ENCODE measurements around the gene IQCH. TPM values are rescaled to one million over a fixed set of nuclear protein-coding genes. Genes with fewer than 3 reads are reported as not detected.
"Not testable (repeated sequence)": the region's sequence is repeated elsewhere in the genome, so short reads cannot be mapped to it uniquely, and the experiment has no call there.

IQCH gene
- total RNA-seq, 1 experiment from 2014 or later: 4.8 TPM

DNA sequence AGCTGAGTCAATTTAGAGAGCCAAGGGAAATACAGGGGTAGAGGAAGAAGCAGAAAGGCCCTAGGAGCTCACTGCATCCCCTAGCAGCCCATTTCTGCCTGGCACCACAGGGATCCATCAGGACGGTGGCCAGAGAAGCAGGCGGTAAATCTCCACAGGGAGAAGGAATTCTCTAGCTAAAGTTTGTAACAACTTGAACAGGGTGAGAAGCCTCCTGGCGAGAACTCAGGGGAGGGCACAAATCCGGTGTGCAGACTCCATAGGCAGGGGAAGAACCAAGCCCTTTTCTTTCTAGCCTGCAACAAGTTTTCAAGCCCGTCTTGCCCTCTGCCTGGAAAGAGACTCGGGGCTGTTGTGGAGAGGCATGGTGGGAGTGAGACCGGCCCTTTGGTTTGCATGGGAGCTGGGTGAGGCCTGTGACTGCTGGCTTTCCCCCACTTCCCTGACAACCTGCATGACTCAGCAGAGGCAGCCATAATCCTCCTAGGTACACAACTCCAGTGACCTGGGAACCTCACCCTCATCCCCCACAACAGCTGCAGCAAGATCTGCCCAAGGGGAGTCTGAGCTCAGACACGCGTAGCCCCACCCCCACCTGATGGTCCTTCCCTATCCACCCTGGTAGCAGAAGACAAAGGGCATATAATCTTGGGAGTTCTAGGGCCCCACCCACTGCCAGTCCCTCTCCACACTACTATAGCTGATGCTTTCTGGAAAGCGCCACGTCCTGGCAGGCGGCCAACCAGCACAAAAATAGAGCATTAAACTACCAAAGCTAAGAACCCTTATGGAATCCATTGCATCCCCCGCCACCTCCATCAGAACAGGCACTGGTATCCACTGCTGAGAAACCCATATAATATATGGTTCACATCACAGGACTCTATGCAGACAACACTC lies 182.0 kb downstream of the IQCH start:
- DNase-seq (ENCODE audit: low read depth): not testable (repeated sequence)

DNA sequence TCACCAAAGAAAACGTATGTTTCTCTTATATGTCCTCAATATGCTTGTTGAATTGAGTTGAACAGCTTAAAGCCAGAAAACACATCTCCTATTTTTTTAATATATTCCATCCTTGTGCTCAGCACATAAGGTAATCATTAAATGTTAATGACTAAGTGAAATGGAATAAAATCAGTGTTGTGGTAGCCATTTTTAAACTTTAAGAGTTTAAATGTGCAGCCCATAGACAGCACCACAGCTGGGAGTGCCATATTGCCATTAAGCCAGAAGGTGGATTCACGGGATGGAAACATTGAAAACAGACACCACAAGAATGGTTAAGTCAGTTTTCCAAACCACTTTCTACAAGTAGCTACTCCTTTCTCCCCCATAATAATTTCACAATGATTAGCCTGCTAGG lies 189.5 kb downstream of the IQCH start:
- no peak for DNase-seq (ENCODE audit: low read depth)

DNA sequence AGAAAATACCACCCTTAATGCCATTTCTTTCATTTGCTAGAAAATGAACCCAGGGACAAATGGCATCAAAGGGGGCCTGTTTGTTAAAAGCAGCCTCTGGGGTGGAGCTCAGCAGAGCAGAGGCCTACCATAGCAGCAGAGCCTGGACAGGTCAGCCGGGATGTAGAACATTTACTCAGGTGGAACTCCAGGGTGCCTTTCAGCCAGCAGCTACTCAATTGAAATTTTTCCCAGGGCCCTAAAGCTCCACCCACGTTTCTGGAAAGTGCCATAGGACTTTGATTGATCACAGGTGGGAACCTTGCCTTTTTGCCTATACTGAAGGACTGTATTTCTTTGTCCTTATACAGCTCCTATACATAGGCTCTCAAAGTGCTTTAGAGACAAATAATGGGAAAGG lies 191.9 kb downstream of the IQCH start:
- no peak for DNase-seq (ENCODE audit: low read depth)

DNA sequence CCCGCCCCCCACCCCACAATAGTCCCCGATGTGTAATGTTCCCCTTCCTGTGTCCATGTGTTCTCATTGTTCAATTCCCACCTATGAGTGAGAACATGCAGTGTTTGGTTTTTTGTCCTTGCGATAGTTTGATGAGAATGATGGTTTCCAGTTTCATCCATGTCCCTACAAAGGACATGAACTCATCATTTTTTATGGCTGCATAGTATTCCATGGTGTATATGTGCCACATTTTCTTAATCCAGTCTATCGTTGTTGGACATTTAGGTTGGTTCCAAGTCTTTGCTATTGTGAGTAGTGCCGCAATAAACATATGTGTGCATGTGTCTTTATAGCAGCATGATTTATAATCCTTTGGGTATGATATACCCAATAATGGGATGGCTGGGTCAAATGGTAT lies 193.8 kb downstream of the IQCH start:
- not testable (repeated sequence) for DNase-seq (ENCODE audit: low read depth)

DNA sequence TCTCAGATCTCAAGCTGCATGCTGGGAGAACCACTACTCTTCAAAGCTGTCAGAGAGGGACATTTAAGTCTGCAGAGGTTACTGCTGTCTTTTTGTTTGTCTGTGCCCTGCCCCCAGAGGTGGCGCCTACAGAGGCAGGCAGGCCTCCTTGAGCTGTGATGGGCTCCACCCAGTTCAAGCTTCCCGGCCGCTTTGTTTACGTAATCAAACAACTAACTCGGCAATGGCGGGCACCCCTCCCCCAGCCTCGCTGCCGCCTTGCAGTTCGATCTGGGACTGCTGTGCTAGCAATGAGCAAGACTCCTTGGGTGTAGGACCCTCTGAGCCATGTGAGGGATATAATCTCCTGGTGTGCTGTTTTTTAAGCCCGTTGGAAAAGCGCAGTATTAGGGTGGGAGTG lies 199.1 kb downstream of the IQCH start:
- DNase-seq (ENCODE audit: low read depth): not testable (repeated sequence)

DNA sequence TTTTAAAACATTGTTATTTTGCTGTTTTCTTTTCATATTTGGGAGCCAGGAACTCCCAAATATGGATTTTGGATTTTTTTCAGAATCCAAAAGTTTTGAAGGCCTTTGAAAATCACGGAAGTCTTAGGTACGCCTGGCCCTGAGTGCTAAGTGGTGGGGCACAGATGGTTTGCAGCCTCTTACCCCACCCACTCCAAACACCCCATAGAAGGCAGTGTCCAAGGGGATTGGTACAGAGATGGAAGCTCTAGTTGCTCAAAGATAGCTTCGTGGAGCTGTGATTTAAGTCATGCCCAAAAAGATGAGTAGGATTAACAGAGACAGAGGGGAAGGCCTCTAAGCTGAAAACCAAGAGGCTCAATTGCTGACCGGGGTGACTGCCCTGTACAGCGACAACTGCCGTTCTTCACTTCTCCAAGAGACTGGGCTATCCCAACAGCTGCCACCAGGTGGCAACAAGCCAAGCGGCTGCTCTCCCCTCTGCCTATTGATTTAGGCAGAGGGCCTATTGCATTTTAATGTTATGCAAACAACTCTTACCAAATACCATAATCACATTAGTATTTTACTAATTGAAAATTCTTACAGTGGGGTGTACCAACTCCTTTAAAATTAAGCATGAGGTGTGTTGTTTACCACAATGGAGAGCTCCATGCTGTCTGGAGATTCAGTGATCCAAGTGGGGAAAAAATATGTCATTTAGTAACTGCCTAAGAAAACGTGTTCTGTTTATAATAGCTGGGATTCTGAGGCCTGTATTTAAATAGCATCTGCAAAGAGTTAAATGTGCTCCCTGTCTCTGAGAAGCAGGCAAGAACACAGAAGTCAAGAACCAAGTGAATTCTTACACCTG lies 202.3 kb downstream of the IQCH start:
- peak; percentile 57 for DNase-seq (ENCODE audit: low read depth)

DNA sequence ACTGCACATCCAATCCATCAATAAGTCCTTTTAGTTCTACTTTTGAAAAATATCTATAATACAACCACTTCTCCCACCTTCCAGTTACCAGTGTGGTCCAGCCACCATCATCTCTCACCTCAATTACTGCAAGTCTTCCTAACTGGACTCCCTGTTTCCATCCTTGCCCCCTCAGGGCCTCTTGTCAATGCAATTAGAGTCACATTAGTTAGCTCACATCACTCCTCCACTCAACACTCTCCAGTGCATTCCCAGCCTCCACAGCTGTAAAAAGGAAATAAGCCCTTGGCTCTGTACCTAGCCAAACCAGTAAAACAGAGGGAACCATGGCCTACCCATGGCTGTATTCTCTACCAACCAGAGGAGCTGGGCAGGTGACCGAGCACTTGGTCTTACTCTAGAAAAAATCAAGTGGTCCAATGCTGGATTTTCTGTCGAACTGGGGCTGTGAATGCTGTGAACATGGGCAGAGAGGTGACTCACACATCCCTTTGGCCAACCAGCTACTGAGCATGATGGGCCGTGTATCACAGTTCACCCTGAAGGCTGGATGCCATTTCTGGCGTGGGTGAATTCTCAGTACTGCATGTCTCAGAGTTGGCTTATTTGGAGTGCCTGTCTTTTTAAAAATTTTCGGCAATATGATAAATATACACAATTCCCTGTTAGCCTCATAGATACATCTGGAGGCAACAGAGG lies 203.9 kb downstream of the IQCH start:
- DNase-seq (ENCODE audit: low read depth): no peak

DNA sequence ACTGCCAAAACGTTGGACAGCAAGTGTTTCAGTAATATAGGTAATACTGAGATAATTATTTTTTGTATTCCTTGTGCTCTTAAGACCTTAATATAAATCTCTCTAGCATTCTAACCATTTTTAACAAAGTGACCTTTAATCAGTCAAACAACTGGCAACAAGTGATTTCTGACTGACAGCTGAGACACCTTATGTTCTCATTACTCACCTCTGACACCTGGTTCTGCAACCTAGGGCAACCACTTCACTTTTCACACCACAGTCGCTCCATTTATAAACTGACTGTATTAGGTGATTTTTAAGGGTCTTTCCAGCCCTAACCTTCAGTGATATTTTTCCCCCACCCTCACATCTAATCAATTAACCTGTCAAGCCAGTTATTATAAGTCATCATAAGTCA lies 205.9 kb downstream of the IQCH start:
- no peak for DNase-seq (ENCODE audit: low read depth)

DNA sequence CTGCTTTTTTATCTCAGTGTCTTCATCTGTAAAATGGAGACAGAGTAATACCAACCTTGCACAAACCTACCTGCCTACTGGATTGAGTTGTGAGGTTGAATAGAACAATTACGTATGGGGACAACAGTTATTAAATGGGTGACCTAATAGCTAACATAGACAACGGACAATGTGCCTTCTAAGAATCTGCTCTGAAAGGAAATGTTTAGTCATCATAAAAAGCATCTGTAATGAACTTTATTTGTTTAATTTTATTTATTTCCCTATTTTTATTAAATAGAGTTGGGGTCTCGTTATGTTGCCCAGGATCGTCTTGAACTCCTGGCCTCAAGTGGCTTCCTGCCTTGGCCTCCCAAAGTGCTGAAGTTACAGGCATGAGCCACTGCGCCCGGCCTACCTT lies 207.1 kb downstream of the IQCH start:
- no peak for DNase-seq (ENCODE audit: low read depth)

DNA sequence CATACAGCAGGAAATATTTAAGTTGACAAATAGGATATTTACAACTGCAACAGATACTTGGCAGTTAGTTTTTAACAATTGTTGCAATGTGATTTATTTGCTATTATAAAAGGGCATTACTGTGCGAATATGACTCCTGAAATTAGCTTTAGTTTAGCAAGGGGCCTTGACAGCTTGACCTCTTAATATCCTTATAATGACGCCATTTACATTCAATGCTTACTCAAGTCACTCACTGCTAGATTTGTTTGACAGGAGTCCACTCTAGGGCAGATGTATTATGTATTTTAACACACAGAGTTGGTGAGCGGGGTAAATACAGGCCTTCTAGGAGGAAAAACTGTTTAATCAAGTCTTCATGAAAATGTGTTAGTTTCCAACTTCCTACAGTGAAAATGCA lies 208.3 kb downstream of the IQCH start:
- DNase-seq (ENCODE audit: low read depth): no peak

DNA sequence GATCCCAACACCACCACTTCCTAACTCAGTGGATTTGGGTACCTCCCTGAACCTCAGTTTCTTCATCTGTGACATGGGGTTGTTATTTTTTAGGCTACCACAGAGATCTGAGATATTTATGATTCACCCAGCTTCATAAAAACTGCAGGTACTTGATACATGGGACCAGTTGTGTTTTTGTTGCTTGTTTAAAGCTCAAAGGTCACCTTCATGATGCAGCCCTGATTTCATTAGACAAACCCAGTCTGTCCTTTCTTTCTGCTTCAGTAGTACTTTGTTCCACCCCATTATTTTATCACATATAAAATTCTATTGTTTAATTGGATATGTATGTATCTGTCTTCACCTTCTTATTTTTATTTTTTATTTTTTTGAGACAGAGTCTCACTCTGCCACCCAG lies 208.9 kb downstream of the IQCH start:
- DNase-seq (ENCODE audit: low read depth): no peak

DNA sequence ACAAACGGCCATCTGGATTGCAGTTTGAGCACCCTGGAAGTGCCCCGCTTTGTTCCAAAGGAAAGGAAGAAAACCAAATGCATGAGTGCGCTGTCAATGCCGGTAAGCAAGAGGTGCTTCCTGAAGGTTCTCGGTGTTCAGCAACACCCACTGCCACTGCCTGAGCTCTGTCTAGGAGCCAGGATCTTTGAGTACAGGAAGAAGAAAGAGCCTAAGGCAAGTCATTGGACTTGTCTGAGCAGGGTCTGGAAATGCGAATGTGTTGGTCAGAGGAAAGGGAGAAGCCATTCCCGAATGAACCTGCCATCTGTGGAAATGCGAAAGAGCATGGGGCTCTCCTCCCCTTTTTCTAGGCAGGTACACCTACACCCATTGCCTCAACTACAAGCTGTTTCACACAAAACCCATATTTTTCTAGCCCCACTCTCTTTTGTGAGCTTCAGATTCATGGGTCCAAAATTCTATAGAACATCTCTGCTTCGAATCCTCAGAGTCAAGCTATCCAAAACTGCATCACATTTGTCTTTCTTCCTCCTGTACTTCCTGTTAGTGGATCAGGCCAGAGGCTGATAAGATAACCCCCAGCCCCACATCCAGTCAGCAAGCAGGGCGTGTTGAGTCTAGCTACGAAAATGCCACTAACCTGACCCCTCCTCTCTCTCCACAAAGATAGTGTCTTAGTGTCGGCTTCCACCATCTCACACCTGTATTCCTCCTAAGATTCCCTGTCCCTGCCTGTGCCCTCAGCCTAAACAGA lies 210.8 kb downstream of the IQCH start:
- no peak for DNase-seq (ENCODE audit: low read depth)

DNA sequence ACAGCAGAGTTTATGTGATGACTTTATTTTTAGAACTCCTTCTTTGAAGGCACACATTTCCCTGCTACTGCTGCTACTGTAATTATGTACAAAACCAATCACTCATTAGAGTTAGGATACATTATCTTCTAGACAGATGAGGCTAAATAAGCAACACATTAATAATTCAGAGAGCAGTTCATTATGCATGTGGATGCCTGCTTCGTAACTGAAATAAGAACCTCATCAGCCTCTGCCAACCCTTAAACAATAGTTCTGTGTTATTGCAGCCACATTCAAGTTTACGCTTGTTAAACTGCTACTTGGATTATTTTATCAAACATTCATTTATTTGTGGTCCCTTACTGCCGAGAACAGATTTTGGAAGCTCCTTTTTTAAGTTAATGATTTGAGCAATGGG lies 213.8 kb downstream of the IQCH start:
- DNase-seq (ENCODE audit: low read depth): no peak

DNA sequence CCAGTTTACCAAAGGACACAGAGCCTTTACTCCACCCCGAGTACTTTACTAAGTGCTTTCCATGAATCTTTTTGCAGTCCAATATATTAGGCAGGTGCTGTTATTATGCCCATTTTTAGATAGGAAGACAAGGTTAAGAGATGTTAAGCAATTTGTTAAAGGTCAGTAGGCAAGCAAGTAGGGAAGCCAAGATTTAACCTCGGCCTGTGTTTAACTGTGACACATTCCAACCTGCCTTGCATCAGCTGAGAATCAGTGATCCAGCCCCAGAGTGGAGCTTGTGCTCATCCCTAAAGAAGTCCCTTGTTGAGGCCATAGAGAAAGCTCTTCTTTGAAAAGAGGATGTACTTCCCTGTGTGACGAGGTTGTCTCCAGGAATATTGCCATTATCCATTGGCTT lies 215.1 kb downstream of the IQCH start:
- DNase-seq (ENCODE audit: low read depth): no peak

DNA sequence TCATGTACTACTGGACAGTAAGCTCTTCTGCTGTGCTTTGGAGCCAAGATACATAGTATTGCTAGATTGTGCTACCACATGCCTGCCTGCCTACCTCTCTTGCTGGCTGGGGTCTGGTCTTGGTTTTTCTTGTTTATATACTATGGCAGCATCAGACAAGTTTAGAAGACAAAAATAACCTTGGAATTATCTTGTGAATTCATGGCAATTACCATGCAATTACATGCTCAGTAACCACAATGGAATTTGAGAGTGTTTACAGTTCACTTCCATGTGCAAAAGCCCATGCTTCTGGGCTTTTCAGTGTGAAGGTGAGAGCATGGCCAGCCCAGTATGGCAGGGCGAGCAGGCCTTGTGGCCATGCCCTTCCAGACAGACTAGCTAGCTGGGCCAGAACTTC lies 218.4 kb downstream of the IQCH start:
- DNase-seq (ENCODE audit: low read depth): no peak

DNA sequence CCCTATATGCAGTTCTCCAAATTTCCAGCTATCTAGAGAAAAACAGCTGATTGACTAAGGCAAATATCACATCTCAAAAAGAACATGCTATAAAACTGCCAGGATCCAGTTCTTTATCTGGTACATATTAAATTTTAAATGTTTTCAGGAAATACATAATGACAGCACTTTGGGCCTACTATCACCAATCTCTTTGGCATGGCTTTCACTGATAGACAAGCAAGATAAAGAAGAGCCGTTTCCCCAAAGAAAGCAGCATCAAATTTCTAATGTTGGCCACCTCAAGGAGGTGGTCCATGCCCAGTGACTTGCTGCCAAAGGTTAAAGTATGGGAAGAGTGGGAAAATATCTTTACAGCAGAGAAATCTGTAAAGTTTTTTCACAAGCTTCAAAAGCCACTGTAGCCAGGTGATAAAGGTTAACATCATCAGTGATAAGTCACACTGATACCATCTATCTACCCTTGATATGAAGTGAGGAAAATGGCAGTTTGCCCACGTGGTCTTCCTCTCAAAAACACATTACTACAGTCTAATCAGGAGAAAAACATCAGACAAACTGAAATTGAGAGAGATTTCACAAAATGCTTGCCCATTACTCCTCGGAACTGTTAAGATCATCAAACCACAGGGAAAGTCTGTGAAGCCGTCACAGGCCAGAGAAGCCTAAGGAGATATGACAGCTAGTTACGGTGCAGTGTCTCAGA lies 220.0 kb downstream of the IQCH start:
- no peak for DNase-seq (ENCODE audit: low read depth)

DNA sequence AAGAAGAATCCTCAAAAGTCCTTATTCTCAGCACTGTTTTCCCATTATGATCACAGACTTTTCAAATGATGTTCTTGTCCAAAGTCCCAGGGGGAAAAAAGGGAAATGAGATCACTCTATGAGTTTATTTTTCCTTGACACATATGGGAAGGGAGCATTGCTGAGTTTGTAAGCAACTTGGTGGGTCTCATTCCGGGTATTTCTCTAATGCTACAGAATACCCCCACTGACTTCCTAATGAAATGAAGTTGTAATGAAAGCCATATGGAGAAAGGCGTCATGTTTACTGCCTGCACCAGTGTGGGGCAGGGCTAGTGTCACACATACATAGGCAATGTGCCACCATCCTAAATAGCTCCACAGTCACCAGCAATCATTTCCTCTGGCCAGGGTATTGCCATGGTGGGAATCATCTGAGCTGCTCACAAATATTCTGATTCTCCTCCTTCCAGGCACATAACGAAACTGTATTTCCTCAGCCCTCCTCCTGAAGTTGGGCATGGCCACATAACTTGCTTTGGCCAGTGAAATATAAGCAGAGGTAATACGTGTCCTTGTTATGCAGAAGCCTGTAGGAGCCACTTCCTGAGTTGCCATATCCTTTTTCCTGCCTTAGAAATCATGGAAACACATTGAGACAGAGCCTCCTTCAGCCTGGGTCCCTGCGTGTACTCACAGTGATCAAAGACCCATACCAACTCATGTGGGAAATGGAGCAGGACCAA lies 225.4 kb downstream of the IQCH start:
- peak; percentile 45 for DNase-seq (ENCODE audit: low read depth)

DNA sequence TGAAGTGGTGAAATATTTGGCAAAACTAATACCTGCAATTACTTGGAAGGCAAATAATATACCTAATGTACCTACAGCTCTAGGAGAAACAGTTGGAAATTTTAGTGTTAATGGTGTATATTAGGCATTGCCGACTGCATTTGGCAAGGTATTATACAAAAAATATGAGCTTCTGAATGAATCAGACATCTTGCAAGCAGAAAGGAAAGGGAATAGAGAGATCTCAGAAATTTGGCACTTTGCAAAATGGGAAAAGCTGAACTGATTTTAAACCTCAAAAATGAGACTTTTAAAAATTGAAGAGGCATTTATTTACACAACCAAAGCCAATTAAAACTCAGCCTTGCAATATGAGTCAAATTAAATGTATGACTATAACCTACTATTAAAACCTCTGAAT lies 226.2 kb downstream of the IQCH start:
- DNase-seq (ENCODE audit: low read depth): no peak

DNA sequence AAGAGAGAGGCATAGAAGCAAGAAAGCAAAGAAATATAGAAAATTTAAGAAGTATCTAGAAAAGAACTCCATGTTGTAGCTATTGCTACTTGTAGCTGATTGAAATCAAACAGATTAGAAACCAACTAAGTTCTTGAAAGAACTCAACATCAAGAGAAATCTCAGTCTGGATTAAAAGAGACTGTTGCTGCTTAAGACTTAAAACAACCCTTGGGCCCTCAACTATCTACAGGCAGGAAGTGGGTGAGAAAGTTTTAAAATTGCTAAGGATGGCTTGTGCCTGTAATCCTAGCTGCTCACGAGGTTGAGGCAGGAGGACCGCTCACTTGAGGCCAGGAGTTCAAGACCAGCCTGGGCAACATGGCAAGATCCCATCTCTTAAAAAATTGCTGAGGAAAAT lies 227.1 kb downstream of the IQCH start:
- no peak for DNase-seq (ENCODE audit: low read depth)

DNA sequence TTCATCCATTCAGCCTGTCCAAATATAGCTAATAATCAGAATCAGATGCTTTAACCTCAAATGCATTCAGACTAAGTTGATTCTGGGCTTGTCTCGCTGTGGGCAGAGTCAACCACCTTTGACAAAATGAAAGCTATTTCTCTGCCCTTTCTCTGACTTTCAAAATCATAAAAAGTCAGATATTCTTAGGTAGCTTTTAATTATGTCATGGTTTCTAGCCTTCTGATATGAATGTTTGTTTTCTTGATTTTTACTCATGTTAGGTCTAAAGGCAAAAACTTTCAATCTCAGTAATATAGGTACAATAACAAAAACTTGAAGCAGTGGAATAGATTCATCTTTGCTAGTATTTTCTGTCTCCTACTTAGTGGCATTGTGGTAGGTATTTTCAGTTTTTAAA lies 241.0 kb downstream of the IQCH start:
- no peak for DNase-seq (ENCODE audit: low read depth)

All from LHCN-M2 (cell line).